Esophagus muscularis mucosa (tissue), 3 donors: ENCODE results near the gene OGFOD3.

Source experiments
- POLR2A ChIP-seq: fragments of 450-650 bp; IDR thresholded peaks from one replicate; pipeline ENCODE4 v1.6.1; 2017; ENCODE audit warnings: antibody characterized with exemption, moderate library complexity, mild to moderate bottlenecking, low read depth
- TF ChIP-seq, protein P1 (sequence below), 3 experiments: fragments of 200-600 bp in 2 of 3; fragments of 450-650 bp in 1 of 3; sonication (generic) in 2 of 3; IDR thresholded peaks; one replicate each; pipeline ENCODE4 v1.5.1; 2017 to 2019; ENCODE audit warnings: antibody characterized with exemption in 3 of 3, mild to moderate bottlenecking in 2 of 3, moderate library complexity in 1 of 3

DNA sequence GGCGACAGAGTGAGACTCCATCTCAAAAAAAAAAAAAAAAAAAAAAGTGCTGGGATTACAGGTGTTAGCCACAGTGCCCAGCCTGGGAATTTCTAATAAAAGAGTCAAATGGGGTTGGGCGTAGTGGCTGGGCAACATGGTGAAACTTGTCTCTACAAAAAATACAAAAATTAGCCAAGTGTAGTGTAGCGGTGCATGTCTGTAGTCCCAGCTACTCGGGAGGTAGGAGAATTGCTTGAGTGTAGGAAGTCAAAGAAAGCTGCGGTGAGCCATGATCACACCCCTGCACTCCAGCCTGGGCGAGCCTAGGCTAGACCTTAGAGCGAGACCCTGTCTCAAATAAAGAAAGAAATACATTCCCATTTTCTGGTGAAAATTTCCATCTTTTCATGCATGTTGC is 49.2 kb downstream of the OGFOD3 start:
- no peak for TF ChIP-seq POLR2A
- TF ChIP-seq, protein P1, sequence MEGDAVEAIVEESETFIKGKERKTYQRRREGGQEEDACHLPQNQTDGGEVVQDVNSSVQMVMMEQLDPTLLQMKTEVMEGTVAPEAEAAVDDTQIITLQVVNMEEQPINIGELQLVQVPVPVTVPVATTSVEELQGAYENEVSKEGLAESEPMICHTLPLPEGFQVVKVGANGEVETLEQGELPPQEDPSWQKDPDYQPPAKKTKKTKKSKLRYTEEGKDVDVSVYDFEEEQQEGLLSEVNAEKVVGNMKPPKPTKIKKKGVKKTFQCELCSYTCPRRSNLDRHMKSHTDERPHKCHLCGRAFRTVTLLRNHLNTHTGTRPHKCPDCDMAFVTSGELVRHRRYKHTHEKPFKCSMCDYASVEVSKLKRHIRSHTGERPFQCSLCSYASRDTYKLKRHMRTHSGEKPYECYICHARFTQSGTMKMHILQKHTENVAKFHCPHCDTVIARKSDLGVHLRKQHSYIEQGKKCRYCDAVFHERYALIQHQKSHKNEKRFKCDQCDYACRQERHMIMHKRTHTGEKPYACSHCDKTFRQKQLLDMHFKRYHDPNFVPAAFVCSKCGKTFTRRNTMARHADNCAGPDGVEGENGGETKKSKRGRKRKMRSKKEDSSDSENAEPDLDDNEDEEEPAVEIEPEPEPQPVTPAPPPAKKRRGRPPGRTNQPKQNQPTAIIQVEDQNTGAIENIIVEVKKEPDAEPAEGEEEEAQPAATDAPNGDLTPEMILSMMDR (IDR thresholded peaks at IDR 0.05): no peak
